Activated CD8-positive, alpha-beta memory T cell treated with anti-CD3 and anti-CD28 coated beads, Interleukin-2, amount 50 U/mL, for 1 hour (primary cell): ENCODE measurements around the gene NFKBIL1.
A peak's percentile ranks its signal among the peaks of the same experiment; 100 is the strongest.
"Not testable (repeated sequence)": the region's sequence is repeated elsewhere in the genome, so short reads cannot be mapped to it uniquely, and the experiment has no call there.

ENCODE experiments used
- DNase-seq: peaks from one replicate; pipeline ENCODE4 v3.0.0-alpha.2; 2020; ENCODE audit errors: extremely low read depth

Gene NFKBIL1

GRCh38 chr6:31534521-31535040, 12.8 kb upstream of the NFKBIL1 start:
- no peak for DNase-seq

GRCh38 chr6:31535538-31536324, 11.7 kb upstream of the NFKBIL1 start:
- no peak for DNase-seq

GRCh38 chr6:31538805-31539400, 8.5 kb upstream of the NFKBIL1 start:
- no peak for DNase-seq

GRCh38 chr6:31540640-31541039, 6.8 kb upstream of the NFKBIL1 start:
- no peak for DNase-seq

- peak; percentile 48 for DNase-seq
Observed at GRCh38 chr6:31541059-31541657, 6.2 kb upstream of the NFKBIL1 start.

- peak; percentile 89 for DNase-seq
Observed at GRCh38 chr6:31541658-31542521, 5.5 kb upstream of the NFKBIL1 start, which contains the start of gene DDX39B. Gene DDX39B, minus strand, starts transcription at chr6:31542003. Its CDS starts 1,471 bp downstream, at chr6:31540532.

GRCh38 chr6:31543639-31544038, 3.8 kb upstream of the NFKBIL1 start:
- DNase-seq: no peak

GRCh38 chr6:31544676-31545075, 2.7 kb upstream of the NFKBIL1 start:
- DNase-seq: no peak

GRCh38 chr6:31545291-31545690, 2.1 kb upstream of the NFKBIL1 start:
- no peak for DNase-seq

- DNase-seq: peak; percentile 47
Observed at GRCh38 chr6:31546339-31546957, 960 bp upstream of the NFKBIL1 start, which contains the start of gene ATP6V1G2. Gene ATP6V1G2, minus strand, starts transcription at chr6:31546608. Its CDS starts 49 bp downstream, at chr6:31546559.

- DNase-seq: no peak
Observed at GRCh38 chr6:31547727-31548543, 527 bp downstream of the NFKBIL1 start.

- DNase-seq: no peak
Observed at GRCh38 chr6:31548544-31548873, 1.1 kb downstream of the NFKBIL1 start.

GRCh38 chr6:31551371-31551770, 4.0 kb downstream of the NFKBIL1 start:
- DNase-seq: not testable (repeated sequence)

GRCh38 chr6:31556307-31556706, 8.9 kb downstream of the NFKBIL1 start:
- no peak for DNase-seq

GRCh38 chr6:31557443-31558317, 10.3 kb downstream of the NFKBIL1 start:
- no peak for DNase-seq

- no peak for DNase-seq
Observed at GRCh38 chr6:31558318-31558625, 10.9 kb downstream of the NFKBIL1 start.

GRCh38 chr6:31558631-31559500, 11.5 kb downstream of the NFKBIL1 start:
- DNase-seq: no peak

GRCh38 chr6:31559606-31559957, 12.2 kb downstream of the NFKBIL1 start:
- DNase-seq: no peak
